GM04503 (cell line): ENCODE data around the gene CCDC148.
A peak's percentile ranks its signal among the peaks of the same experiment; 100 is the strongest.

ENCODE experiments used
- DNase-seq: peaks from one replicate; pipeline ENCODE4 v3.0.0-alpha.2; 2012; ENCODE audit warnings: low read depth

Gene CCDC148

DNA sequence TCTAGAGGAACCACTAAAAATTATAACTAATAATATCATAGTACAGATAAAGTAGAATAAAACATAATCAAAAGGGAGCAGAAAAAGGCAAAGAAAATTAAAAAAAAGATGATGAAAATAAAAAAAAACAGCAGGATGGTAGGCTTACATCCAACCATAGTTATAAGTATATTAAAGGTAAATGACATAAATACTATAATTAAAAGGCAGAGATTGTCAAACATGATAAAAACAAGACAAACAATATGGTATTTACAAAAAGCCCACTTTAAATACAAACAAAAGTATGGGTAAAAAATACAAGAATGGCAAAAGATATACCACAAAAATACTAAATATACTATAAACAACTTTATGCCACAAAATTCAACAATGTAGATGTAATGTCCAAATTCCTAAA lies 24.4 kb downstream of the CCDC148 start:
- DNase-seq, result no peak

- peak; percentile 67 for DNase-seq
Observed at GRCh38 chr2:158414538-158414937, 42.0 kb downstream of the CCDC148 start.

DNA sequence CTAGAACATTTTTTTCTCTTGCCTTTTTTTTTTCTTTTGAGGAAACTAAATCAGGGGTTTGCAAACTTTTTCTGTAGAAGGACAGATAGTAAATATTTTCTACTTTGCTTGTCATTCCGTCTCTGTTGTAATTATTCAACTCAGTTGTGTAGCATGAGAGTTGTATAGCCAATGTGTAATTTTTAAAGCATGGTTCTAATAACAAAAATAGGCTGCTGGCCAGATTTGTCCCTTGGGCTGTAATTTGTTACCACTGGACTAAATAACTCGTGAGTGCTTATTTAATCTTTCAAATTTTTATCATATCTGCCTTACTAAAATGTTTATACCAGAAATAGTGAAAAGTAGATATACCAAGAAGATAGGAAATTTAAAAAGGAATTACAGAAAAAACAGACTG lies 43.0 kb downstream of the CCDC148 start:
- DNase-seq, result no peak

DNA sequence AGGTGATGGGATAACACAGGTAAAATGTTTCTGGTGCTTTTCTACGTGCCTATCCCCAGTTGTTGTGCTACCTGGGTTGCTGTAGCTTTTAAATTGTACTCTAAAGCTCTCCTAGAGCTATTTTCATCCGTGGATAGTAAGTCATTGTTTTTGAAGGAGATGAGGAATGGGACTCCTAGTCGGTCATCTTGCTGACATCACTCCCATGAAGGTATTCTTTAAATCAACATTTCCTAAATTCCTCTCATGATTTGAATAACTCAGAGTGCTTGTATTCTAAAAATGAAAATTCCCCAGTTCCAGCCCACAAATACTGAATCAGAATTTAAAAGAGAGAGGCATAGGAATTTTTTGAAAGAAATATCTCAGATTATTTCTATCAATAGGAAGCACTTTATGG lies 44.3 kb downstream of the CCDC148 start:
- DNase-seq, result no peak

DNA sequence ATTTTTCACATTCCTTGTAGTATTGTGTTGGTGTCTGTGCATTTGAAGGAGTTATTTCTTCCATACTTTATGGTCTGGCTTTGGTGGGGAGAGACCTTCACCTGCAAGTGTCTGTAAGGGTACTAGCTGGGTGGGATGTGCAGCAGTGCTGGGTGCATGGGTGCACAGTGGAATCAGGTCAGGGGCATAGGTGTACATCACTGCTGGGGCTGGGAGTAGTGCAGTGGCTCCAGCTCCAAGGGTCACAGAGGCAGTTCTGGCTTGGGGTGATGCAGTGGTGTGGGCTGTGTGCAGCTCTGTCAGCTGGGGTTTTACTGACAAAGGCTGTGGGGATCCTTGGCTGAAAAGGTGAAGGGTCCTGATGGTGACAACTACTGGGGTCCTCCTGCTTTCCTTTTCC lies 44.8 kb downstream of the CCDC148 start:
- no peak for DNase-seq

DNA sequence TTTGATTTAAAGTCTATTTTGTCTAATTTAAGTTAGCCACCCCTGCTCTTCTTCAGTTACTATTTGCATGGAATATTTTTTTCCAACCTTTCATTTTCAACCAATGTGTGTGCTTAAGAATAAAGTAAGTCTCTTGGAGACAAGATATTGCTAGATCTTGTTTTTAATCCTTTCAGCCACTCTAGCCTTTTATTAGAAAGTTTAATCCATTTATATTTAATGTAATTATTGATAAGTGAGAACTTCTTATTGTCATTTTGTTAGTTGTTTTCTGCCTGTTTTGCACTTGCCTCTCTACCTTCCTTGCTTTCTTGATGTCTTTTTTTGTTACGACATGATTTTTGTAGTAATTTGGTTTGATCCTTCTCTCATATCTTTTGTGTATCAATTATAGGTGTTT lies 46.4 kb downstream of the CCDC148 start:
- DNase-seq, result no peak

DNA sequence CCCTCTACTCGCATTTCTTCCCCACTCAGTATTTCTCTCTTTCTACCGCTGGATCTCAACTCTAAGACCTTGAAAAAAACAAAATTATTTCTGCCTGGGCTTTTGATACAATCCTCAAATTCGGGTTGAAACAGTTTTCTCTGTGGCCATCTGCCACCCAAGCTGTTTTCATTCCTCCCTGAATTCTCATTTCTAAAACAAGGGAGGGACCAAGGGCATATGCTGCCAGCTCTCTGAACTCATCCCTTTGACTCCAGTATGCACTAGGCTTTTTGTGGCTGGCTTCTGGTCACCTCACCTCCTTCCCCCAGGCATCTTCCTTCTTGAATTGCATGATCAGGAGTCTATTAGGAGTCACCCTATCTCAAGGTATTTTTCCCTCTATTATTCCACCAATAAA lies 49.5 kb downstream of the CCDC148 start:
- no peak for DNase-seq

- DNase-seq, result no peak
Observed at GRCh38 chr2:158405341-158405740, 51.2 kb downstream of the CCDC148 start.

DNA sequence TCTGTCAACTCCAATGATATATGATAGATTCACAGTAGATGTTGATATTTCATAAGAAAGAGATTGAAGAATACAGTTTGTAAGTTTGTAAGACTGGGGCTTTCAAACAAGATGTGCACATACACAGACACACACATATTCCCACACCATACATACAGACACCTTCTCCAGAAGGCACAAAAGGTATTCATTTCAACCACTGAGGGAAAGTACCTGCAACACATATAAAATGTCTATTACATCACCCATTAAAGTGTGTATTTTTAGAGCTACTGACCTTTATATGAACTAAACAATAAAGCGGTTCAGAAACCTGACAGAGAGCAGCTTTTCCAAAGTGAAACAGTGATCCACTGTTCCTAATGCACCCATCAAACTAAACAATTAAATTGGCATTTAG lies 53.3 kb downstream of the CCDC148 start:
- DNase-seq, result no peak

DNA sequence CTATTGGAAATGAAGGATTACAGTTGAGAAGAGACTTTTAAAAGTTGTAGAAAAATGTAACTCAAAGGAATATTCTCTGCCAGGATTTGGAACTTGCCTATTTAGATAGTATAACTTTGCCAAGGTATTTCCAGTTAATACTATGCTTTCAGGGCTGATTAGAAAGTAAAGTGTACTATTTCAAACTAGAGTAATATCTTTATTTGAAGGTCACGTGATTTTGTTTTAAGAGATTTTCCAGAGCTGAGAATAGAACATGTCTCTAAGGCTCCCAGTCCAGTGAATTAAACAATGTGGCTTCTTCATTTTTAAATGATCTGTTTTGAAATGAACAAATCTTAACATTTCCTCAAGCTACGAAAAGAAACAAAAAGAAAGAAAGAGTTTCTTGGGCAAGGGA lies 53.9 kb downstream of the CCDC148 start:
- DNase-seq, result no peak

GRCh38 chr2:158395166-158395565 lies 61.4 kb downstream of the CCDC148 start:
- no peak for DNase-seq

GRCh38 chr2:158394453-158394852 lies 62.1 kb downstream of the CCDC148 start:
- DNase-seq, result no peak

GRCh38 chr2:158393886-158394285 lies 62.7 kb downstream of the CCDC148 start:
- DNase-seq, result no peak

- DNase-seq, result no peak
Observed at GRCh38 chr2:158392687-158393086, 63.9 kb downstream of the CCDC148 start.

GRCh38 chr2:158391876-158392275 lies 64.7 kb downstream of the CCDC148 start:
- no peak for DNase-seq

GRCh38 chr2:158391361-158391760 lies 65.2 kb downstream of the CCDC148 start:
- no peak for DNase-seq

DNA sequence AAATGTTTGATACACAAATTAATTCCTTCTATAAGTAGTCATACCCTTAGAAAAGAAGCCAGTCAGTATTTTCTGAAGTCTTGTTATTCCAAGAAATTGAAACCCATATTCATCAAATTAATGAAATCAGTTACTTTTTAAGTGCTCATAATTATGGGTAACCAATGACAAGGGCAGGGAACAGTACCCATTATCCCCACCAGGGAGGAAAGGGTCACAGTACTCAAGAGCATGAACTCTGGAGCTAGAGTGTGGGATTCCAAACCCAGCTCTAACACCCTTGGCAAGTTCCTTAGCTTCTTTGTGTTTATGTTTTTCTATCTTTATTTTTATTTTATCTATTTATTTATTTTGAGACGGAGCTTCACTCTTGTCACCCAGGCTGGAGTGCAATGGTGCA lies 68.4 kb downstream of the CCDC148 start:
- no peak for DNase-seq

DNA sequence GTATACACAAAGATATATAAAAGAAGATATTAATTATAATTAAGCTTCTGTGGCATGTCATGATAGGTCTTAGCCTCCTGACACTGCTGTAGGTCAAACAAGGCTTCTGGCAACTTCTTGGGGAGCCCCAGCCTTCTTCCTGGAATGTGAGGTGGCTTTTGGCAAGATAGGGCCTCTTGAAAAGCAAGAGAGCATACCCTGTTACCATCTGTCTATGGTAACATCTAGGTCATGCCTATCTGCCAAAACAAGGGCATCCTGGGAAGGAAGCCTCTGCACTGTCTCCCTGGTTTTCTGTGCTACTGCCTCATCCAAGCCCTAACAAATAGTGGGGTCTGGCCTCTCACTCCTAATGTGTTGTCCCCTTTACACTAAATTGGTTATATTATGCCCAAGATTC lies 70.9 kb downstream of the CCDC148 start:
- DNase-seq, result no peak

- DNase-seq, result no peak
Observed at GRCh38 chr2:158381978-158382377, 74.6 kb downstream of the CCDC148 start.

- no peak for DNase-seq
Observed at GRCh38 chr2:158381205-158381604, 75.3 kb downstream of the CCDC148 start.

DNA sequence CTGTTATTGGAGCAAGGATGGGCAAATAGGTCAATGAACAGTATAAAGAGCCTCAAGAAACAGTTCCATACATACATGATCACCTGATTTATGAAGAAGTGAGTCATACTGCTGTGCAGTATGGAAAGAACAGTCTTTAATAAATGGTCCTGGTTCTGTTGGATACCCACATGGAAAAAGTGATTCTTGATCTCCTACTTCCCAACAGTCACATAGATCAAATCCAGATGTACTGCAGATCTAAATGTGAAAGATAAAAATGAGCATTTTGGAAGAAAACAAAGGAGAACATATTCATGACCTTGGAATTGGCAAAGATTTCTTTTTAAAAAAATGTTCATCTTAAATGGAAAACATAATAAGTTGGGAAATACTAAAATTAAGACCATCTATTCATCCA lies 75.8 kb downstream of the CCDC148 start:
- no peak for DNase-seq

- peak; percentile 77 for DNase-seq
Observed at GRCh38 chr2:158378926-158379325, 77.6 kb downstream of the CCDC148 start.

- DNase-seq, result no peak
Observed at GRCh38 chr2:158366342-158366741, 90.2 kb downstream of the CCDC148 start.

DNA sequence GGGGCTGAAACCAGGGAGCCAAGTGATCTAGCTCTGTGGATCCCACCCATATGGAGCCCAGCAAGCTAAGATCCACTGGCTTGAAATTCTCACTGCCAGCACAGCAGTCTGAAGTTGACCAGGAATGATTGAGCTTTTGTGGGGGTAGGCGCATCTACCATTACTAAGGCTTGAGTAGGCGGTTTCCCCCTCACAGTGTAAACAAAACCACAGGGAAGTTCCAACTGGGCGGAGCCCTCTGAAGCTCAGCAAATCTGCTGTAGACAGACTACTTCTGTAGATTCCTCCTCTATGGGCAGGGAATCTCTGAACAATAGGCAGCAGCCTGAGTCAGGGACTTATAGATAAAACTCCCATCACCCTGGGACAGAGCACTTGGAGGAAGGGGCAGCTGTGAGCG lies 96.7 kb downstream of the CCDC148 start:
- no peak for DNase-seq

- DNase-seq, result no peak
Observed at GRCh38 chr2:158357699-158358098, 98.9 kb downstream of the CCDC148 start.
